WERI-Rb-1 (cell line): ENCODE results near the gene PSMC2.
A peak's percentile ranks its signal among the peaks of the same experiment; 100 is the strongest.
"Not testable (repeated sequence)": the region's sequence is repeated elsewhere in the genome, so short reads cannot be mapped to it uniquely, and the experiment has no call there.

ENCODE experiments used
- DNase-seq: peaks from one replicate; pipeline ENCODE4 v3.0.0-alpha.2; 2020
- H3K27ac ChIP-seq: fragments of 250-450 bp; sonication (Bioruptor Pico); 2 replicates; pipeline ENCODE4 v1.5.1; 2020; ENCODE audit warnings: mild to moderate bottlenecking, moderate library complexity
- H3K27me3 ChIP-seq: fragments of 250-450 bp; sonication (Bioruptor Pico); 2 replicates; pipeline ENCODE4 v1.5.1; 2021; ENCODE audit warnings: mild to moderate bottlenecking, low read depth, moderate library complexity; ENCODE audit not compliant: insufficient read depth, severe bottlenecking
- H3K36me3 ChIP-seq: fragments of 250-450 bp; sonication (Bioruptor Pico); 2 replicates; pipeline ENCODE4 v1.5.1; 2020; ENCODE audit warnings: mild to moderate bottlenecking, moderate library complexity
- H3K4me3 ChIP-seq: 2 replicates; pipeline ENCODE4 v1.5.1; 2011; ENCODE audit warnings: low read depth, mild to moderate bottlenecking, control low read depth, low read length
- H3K9me3 ChIP-seq: fragments of 250-450 bp; sonication (Bioruptor Pico); 2 replicates; pipeline ENCODE4 v1.5.1; 2021; ENCODE audit warnings: mild to moderate bottlenecking, moderate library complexity; ENCODE audit not compliant: severe bottlenecking
- CTCF ChIP-seq: IDR thresholded peaks from 2 replicates; pipeline ENCODE4 v1.5.1; 2011; ENCODE audit warnings: low read depth, mild to moderate bottlenecking, control low read depth, inconsistent platforms, low read length

The PSMC2 gene

GRCh38 chr7:103396471-103396870 lies 49.0 kb downstream of the PSMC2 start:
- Histone ChIP-seq H3K9me3 (no peaks in the 10 kb centered on the region), H3K4me3 (no peak overlapping the region), H3K36me3 (no peaks in the 10 kb centered on the region), H3K27me3 (no peaks in the 10 kb centered on the region), H3K27ac (no peak overlapping the region)
- no peak for DNase-seq
- TF ChIP-seq CTCF, result no peak

GRCh38 chr7:103398483-103399127 lies 51.2 kb downstream of the PSMC2 start:
- TF ChIP-seq CTCF, result no peak
- Histone ChIP-seq H3K27me3 (no peaks in the 10 kb centered on the region), H3K4me3 (no peak overlapping the region), H3K27ac (no peak overlapping the region), H3K9me3 (no peaks in the 10 kb centered on the region), H3K36me3 (no peaks in the 10 kb centered on the region)
- no peak for DNase-seq

GRCh38 chr7:103399687-103400086 lies 52.2 kb downstream of the PSMC2 start:
- not testable (repeated sequence) for DNase-seq, H3K4me3 ChIP-seq, H3K36me3 ChIP-seq, H3K27me3 ChIP-seq, H3K9me3 ChIP-seq, H3K27ac ChIP-seq

- not testable (repeated sequence) for H3K27me3 ChIP-seq, H3K36me3 ChIP-seq, H3K4me3 ChIP-seq, H3K27ac ChIP-seq, H3K9me3 ChIP-seq
- DNase-seq, result peak; percentile 44
These were observed 58.6 kb downstream of the PSMC2 start for GRCh38 chr7:103405789-103406613.

GRCh38 chr7:103412151-103412550 lies 64.7 kb downstream of the PSMC2 start:
- DNase-seq, result no peak
- Histone ChIP-seq H3K4me3 (no peak overlapping the region), H3K36me3 (no peaks in the 10 kb centered on the region), H3K27ac (no peak overlapping the region), H3K27me3 (no peaks in the 10 kb centered on the region), H3K9me3 (no peaks in the 10 kb centered on the region)
- TF ChIP-seq CTCF, result no peak

- H3K4me3 ChIP-seq, result no peak overlapping the region
- no peak for DNase-seq
These were observed 66.0 kb downstream of the PSMC2 start for GRCh38 chr7:103413407-103413806.

More at GRCh38 chr7:103413407-103413806, 66.0 kb downstream of the PSMC2 start:
- Histone ChIP-seq H3K9me3 (no peaks in the 10 kb centered on the region), H3K27ac (no peak overlapping the region), H3K27me3 (no peaks in the 10 kb centered on the region), H3K36me3 (no peaks in the 10 kb centered on the region)
- no peak for TF ChIP-seq CTCF
